HPDE6-E6E7 (cell line): ENCODE measurements around the gene ANKMY1.
"Not testable (repeated sequence)": the region's sequence is repeated elsewhere in the genome, so short reads cannot be mapped to it uniquely, and the experiment has no call there.

Experiments
- DNase-seq: peaks from one replicate; pipeline ENCODE4 v3.0.0; 2011; ENCODE audit warnings: missing footprints; ENCODE audit errors: extremely low spot score

The ANKMY1 gene

GRCh38 chr2:240505910-240506309 is 51.9 kb downstream of the ANKMY1 start:
- no peak for DNase-seq

- no peak for DNase-seq
These were observed 53.9 kb downstream of the ANKMY1 start for GRCh38 chr2:240503848-240504247.

- no peak for DNase-seq
These were observed 54.4 kb downstream of the ANKMY1 start for GRCh38 chr2:240503375-240503774.

DNA sequence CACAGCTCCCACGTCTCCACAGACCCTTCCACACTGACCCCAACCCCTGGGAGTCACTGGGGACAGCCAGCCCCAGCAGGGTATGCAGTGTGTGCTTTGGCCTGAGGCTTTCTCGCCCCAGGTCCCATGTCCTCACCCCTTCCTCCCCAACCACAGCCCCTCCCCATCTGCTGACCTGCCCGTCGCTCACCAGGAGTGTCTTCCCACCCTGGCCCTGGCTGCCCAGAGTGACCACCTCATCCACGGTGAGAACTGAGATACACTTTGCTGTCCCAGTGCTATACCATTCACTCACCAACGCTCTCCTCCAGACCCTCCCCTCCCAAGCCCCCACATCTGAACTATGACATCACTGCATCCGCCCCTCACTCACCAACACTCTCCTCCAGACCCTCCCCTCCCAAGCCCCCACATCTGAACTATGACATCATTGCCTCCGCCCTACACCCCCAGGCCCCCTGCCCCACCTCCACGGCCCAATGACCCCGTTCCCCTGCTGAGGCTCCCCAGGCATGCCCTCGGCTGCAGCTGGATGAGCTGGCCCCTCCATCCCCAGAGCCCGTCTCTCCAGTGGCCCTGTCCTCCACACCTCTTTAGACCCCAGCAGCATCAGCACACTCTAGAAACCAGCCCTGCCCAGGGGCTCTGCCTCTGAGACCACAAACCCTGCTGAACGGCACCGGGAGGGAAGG is 55.2 kb downstream of the ANKMY1 start:
- DNase-seq, result no peak

DNA sequence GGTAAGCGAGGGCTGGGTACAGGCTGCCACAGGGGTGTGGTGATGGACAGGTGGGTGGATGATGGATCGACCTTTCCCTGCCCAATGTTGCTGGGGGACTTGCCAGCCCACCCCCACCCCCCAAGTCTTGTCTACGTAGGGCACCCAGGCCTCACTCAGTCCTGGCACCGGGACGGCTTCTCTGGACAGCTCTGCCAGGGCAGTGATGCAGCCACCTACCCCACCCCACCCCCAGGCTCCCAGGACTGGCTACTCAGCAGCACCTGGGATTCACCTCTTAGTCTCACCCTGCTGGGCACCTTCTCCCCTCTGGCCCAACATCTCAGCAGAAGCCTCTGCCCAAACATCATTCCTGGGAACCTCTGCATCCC is 55.7 kb downstream of the ANKMY1 start:
- DNase-seq, result no peak

DNA sequence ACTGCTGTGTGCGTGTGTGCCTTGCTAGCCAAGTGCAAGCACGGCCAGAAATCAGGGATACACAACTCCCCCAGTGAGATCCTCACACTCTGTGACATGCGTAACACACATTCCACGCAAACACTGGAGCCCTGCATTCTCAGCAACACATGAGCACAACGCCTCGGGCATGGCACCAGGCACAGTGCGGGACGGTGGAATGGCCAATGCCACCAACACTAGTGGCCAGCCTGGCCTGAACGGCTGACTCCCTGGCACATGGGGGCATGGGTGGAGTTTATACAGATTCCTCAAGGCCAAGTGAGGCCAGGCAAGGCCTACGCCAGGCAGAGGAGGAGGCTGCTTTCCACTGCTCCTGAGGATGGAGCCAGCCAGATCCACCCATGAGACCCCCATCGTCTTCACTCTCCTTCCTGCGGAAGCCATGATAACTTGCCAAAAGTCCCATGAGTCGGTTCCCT is 56.2 kb downstream of the ANKMY1 start:
- DNase-seq, result no peak

- no peak for DNase-seq
These were observed 57.0 kb downstream of the ANKMY1 start for GRCh38 chr2:240500561-240501423.

- no peak for DNase-seq
These were observed 58.2 kb downstream of the ANKMY1 start for GRCh38 chr2:240499309-240500301.

DNA sequence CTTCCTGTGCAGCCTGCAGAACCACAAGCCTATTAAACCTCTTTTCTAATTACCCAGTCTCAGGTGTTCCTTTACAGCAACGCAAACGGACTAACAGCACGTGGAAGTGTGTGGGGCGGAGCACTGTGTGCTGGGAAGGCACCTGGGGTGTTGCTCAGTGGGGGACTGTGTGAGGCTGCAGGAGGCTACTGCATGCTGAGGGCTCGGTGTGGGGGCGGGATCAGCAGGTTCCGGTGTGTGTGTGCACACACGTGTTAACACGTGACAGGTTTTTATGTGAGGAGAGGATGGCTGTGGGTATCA is 58.9 kb downstream of the ANKMY1 start:
- no peak for DNase-seq

DNA sequence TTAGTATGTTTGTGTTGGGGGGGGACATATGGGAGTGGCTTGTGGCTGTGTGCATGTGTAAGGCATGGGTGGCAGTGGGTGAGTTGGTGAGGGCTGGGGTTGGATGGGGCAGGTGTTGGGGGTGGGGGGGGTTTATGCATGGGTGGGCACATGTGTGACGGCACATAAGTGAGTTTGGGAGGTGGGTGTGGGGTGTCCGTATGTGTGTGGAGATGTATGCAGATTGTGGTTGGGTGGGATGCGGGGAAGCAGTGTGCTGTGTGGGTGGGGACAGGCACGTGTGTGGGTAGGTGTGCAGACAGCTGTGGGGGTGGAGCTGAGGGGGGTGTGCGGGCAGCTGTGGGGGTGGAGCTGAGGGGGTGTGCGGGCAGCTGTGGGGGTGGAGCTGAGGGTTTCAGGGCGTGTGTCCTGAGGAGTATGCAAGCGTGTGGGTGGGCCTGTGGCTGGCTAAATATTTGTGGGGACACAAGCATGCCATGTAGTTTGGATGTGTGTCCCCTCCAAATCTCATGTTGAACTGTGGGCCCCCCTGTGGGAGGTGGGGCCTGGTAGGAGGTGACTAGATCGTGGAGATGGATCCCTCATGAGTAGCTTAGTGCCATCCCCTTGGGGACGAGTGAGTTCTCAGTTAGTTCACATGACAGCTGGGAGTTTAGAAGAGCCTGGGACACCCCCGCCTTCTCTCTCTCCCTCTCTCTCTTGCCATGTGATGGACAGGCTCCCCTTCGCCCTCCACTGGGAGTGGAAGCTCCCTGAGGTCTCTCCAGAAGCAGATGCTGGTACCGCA is 59.4 kb downstream of the ANKMY1 start:
- DNase-seq, result no peak

GRCh38 chr2:240497082-240497481 is 60.7 kb downstream of the ANKMY1 start:
- peak; percentile 33 for DNase-seq

DNA sequence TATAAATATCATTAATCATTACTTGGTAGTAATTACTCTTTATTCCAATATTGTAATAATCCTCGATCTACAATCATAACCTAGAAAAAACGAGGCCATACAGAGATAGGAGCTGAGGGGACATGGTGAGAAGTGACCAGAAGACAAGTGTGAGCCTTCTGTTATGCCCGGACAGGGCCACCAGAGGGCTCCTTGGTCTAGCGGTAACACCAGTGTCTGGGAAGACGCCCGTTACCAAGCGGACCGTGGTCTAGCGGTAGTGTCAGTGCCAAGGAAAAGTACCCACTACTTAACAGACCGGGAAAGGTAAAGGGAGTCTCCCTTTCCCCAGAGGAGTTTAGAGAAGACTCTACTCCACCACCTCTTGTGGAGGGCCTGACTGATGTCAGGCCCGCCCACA is 62.8 kb downstream of the ANKMY1 start:
- DNase-seq, result not testable (repeated sequence)

GRCh38 chr2:240494194-240494793 is 63.5 kb downstream of the ANKMY1 start:
- no peak for DNase-seq

DNA sequence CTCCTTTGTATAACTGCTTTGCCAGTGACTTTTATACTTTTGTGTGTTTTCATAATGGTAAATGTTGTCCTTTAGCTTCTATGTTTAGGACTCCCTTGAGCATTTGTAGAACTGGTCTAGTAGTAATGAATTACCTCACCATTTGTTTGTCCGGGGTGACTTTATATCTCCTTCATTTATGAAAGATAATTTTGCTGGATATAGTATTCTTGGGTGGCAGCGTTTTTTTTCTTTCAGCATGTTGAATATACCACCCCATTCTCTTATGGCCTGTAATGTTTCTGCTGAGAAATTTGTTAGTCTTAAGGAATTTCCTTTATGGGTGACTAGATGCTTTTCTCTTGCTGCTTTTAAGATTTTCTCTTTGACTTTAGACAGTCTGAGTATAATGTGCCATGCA is 66.3 kb downstream of the ANKMY1 start:
- no peak for DNase-seq

GRCh38 chr2:240482141-240482540 is 75.6 kb downstream of the ANKMY1 start:
- no peak for DNase-seq

- DNase-seq, result no peak
These were observed 76.1 kb downstream of the ANKMY1 start for GRCh38 chr2:240481720-240482119.

- no peak for DNase-seq
These were observed 76.8 kb downstream of the ANKMY1 start for GRCh38 chr2:240480834-240481623.

DNA sequence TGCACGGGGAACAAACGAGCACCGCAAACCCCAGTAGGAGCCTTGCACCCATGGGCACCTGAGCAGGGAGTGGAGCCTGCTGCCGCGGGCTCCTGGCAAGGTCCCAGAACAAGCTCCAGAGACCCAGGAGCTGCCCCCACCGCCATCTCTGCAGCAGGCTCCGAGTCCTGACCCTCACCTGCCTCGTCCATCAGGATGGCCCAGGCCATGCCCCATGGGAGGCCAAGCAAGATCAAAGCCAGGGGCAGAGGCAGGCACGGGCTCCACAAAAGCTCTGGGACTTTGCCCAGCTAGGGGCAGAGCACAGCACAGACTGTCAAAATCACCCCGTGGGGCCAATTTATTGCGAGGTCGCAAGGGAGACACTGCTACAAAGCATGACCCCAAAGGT is 78.7 kb downstream of the ANKMY1 start:
- no peak for DNase-seq

DNA sequence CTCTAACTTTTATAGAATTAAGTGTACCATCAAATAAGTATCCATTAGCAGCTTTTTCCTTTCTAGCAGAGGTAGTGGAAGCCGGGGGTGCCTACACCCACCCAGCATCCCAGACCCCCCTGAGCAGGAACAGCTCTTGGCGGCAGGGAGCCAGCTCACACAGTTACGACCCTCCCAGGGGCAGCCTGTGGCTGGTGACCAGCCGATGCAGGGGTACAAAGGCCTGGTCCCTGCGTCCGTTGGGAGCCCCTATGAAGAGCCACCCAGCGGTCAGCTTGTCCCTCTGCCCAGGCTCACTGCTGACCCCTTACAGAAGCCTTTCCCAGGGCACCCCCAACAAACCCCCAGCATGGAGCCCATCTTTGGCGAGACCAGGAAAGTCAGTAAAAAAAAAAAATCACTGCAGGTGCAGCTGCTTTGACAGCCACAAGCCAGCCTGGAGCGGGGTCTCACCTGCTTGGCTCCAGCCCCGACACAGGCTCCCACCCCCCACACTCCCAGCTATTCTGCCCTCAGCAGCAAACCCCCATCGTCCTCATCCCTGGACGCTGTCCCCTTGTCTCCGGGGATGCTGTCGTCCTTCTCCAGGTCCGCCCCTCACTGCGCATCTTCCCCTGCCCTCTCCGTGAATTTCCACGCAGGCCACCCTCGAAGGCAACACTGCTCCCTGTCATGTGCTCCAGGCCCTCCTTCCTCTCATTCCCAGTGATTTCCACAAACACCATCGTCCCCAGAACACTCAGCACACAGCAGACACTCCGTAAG is 79.3 kb downstream of the ANKMY1 start:
- DNase-seq, result no peak
